Measurements from ENCODE around the gene BORCS6. TPM values are rescaled to one million over a fixed set of nuclear protein-coding genes. Genes with fewer than 3 reads are reported as not detected.
"Not testable (repeated sequence)": the region's sequence is repeated elsewhere in the genome, so short reads cannot be mapped to it uniquely, and the experiment has no call there.

BORCS6 gene
- total RNA-seq: 4.6 TPM

DNA sequence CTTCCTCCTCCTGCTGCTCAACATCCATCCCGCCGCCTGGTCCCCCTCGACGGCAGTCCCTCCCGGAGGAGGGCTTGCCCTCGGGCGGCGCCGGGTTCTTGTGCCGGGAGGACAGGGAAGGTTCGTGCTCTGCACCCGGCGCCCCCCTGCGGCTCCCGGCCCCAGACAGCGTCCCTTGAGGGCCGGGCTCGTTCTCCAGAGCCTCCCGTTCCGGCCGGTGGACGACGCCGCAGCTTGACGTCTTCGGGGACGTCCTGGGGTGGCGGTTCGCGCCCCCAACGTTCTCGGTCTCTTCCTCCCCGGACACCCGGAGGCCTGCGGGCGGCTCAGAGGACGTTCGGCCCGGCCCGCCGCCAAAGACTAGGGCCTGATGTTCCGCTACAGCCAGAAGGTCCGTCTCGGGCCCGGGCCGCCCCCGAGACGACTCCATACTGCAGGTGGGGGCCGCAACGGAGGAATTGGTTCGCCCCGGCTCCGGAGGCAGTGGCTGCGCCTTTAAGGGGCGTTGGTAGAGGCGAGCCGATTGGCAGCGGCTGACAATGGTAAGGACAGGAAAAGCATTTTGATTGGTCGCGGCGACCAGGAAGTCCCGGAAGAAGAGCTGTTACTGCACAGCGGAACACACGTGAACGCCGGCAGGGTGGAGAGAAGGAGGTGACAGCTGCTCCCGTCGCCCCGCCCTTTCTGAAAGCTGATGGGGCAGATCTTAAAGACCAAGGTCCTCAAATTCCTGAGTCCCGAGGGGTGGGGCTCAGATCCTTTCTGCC lies at the start of gene BORCS6:
TSS of gene BORCS6 (minus strand) at position 470 of the 767 bp plus-strand sequence. CDS start at position 430, 40 bp downstream.
- peak; percentile 99 for DNase-seq

DNA sequence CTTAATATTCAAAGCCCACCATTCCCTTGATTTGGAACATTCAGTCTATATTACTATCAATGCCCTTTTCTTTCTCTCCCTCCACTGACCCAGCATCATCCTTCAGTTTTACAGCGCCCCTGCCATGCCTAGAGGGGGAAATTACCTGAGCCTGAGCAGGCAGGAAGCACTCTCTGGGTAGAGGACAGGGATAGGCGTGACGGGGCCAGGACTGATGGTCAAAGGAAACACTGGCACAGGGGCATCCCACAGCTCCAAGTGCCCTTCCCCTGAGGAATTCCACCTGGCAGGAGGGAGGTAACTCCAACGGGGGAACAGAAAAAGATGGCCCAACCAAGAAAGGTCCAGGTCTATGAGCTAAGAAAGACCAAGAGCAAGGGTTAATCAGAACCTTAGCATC lies 47.9 kb upstream of the BORCS6 start:
- DNase-seq: no peak

DNA sequence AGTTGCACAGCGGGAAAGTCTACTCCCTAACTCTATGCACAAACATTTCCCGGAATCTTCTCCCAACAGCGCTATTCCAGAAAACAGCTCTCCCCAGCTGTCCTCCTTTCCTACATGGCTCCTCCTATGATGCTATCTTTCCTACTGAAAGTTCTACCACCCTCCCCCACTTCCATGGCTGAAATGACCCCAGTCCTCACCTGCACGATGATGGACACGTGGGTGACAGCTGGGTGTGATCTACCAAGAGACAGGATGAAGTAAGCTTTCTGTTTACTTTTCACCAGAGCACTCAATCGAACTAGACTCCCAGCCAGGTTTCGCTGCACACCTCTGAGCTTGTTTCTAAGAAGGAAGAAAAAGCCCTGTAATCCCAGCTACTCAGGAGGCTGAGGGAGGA lies 47.2 kb upstream of the BORCS6 start:
- DNase-seq: no peak

DNA sequence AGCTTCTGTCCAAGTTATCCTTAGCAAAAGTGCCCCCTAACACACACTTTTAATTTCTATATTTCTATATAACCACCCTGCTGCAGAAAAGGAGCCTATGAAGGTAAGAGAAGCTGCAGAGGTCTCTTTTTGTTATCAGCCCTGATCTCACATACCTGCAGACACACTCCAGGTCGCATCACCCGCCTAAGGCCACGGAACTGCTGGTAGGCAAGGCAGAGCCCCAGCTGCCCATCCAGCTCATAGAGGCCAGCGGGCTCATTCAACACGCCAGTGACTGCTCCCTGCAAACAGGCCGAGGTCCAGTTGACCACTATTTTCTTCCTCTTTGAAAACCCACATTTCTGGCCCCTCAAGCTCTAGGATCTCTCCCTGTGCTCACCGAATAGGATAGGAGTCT lies 45.7 kb upstream of the BORCS6 start:
- DNase-seq: no peak

DNA sequence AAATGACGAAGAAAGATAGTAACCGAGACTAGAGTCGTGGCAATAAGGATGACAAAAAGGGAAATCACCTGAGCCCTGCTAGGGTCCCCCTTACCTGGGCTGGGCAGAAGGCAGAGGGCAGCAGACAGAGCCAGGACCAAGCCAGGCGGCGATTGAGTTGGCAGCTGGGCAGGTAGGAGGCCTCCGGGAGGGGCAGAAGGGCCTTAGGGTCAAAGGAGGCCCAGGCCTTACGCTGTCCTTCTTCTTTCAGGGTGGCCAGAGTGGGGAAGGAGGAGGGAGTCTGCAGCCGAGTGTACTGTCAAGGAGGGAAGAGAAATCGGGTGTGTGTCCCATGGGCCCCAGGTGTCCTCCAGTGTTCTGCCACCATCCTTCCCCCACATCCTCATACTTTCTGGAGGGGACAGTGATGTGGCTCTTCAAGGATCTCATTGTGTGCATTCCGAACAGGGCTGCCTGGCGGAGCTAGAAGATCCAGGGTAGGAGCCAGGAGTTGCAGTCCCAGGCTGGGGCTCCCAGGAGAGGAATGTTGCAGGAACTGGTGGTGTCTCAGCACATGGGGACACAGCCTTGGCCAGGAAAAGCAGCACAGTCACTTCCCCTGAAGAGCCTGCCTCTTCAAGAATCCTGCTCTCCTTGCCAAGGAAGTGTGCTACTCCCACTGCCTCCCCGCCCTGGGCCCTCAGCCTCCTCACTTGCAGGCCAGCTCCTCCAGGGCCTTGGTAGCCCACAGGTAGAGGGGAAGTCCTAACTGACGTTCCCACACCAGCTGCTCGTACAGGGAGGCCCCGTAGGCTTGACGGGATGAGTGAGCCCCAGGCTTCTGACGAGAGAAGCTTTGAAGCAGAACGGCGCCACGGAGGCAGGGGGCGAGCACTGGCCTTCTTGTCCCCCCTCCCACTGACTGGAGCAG lies 44.6 kb upstream of the BORCS6 start:
- no peak for DNase-seq

DNA sequence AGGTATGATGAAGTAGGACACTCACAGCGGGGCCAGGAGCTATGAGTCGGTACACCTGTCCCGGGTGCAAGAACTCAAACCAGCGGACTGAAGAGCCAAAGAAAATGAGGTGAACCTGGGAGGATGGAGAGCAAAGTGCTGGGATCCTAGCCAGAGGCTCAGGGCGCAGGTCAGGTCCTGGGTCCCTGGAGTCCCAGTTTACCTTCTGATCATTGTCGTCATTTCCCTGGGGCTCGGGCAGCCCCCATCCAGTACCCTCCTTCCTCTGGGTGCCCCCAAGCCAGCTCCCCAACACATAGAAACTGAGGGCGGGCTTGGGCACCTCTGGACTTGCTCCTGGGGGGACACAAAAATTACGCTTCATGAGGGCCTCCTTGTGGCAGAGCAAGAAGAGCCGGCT lies 41.7 kb upstream of the BORCS6 start:
- DNase-seq: no peak

DNA sequence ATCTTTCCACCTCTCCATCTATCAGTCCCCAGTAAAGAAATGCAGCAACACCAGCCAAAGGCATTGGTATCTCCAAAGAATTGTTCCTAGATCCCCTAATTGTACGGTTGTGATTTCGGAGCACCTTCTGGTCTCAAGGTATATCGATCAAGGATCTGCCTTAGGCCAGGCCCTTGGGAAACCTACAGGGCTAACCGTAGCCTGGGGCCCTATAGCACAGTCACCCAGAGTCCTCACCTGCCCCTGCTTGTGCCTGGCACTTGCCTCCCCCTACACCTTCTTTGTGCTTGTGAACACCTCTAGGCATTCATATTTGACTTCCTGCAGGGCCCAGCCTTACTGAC lies 37.2 kb upstream of the BORCS6 start:
- no peak for DNase-seq

DNA sequence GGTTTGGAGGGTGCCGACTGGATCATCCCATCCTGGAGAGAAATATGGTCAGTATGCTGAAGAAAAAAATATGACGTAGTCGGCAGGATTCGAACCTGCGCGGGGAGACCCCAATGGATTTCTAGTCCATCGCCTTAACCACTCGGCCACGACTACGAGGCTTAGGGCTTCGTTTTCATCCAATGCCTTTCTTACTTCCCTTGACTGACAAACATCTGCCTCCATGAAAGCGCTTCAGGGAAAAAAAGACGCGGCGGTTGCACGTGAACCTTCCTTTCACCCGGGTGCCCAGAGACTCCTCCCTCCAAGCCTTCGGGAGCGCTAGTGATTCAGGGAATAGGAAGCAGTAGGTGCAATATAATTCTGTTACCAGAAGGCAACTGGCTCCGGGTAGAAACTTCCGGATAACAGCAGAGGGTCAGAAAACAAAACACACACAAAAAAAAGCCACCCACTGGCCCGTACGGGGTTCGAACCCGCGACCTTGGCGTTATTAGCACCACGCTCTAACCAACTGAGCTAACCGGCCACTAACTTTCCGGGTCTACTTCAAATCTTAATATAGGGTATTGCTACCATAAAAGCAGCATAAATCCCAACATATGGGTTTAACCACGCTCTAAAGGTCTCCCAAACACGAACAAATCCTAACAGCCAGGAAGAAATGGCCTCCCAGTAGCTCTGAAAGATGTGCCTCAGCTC lies 36.7 kb upstream of the BORCS6 start:
- DNase-seq: peak; percentile 91

DNA sequence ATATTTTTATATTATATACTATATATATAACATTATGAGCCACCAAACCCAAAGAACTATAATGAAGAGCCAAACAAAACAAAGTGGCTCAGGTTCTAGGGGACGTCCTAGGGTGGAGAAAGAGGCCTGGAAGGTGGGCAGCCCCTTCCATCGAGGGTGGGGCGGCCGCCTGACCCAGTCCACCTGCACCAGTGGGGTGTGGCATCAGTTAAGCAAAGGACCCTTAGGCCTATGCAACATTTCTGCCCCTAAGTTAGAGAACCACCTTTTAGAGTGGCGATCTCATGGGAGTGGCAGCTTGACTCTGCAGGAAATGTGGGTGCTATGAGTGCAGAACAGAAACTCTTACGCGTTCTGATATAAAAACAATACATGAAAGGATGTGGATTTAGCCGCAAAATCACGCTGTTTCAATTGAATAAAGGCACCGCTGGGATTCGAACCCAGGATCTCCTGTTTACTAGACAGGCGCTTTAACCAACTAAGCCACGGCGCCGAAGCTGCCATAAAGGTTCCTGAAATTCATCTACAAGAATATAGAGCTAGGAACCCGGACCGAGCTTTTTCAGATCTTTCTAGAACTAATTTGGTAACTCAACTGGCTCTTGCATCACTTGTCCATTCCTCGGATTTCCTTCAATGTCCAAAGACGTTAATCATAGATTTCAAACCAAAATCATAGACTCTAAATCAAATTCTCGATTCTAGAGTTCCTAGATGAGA lies 36.0 kb upstream of the BORCS6 start:
- DNase-seq: peak; percentile 50

DNA sequence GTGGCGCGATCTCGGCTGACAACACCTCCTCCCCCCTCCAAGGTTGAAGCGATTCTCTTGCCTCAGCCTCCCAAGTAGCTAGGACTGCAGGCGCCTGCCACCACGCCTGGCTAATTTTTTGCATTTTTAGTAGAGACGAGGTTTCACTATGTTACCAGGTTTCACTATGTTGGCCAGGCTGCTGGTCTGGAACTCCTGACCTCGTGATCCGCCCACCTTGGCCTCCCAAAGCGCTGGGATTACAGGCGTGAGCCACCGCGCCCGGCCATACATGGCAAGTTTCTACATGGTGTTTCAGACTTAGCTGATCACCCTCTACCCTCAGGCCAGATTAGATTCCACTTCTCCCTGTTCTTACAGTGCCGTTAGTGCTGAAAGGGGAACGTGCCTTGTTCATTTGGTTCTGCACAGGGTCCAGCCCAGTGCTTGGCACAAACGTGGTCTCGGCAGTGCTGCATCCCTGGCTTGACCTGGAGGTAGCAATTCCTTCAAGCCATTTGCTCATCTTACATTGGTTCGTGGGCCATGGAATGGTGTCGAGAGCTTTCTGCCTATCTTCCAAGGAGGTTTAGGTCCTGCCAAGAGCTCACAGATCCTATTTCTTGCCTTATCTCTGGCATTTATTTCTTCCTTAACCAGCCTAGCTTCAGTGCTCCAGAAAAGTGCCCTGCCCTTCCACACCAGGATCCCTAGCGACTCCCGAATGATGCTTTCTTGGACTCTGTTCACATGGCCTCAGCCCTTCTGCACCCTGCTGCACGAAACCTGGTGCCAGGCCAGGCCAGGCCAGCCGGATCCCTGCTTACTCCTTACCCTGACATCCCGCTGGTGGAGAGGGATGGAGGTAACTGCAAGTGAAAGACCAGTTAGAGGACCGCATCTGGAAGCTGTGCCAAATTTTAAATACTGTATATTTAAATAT lies 35.2 kb upstream of the BORCS6 start:
- no peak for DNase-seq

DNA sequence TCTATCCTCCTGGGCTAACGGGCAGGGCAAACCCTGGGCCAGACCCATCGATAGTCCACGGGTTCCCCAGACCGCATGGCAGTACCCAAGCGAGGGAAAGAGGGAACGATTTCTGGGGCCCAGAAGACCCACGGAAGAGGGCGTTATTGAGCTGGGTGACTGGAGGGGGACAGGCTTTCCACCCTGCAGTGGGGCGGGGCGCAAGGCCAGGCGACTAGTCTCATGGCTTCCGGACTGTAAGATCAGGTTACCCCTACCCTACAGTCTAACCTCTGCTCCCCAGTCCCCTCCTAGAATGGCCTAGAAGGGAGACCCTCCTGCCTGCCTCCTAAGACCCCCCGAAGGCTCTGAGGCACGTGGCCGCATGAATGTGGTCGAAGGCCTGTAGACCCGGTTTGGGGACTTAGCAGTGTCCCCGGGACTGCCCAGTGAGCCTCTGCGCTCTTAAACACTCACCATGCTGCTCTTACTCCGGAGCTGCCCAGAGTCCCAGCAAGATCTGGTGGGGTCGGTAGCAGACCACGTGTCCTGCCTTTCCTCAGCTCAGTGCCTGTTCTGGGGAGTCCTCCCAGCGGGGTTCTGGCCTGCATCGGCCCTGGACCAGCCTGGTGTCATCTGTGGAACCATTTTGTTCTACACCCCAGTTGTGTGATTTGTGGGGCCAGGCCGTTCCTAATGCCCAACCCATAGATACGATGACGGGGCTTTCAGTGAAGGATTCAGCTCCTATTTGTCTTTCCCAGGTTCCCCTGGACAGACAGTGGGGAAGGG lies 33.6 kb upstream of the BORCS6 start:
- no peak for DNase-seq

DNA sequence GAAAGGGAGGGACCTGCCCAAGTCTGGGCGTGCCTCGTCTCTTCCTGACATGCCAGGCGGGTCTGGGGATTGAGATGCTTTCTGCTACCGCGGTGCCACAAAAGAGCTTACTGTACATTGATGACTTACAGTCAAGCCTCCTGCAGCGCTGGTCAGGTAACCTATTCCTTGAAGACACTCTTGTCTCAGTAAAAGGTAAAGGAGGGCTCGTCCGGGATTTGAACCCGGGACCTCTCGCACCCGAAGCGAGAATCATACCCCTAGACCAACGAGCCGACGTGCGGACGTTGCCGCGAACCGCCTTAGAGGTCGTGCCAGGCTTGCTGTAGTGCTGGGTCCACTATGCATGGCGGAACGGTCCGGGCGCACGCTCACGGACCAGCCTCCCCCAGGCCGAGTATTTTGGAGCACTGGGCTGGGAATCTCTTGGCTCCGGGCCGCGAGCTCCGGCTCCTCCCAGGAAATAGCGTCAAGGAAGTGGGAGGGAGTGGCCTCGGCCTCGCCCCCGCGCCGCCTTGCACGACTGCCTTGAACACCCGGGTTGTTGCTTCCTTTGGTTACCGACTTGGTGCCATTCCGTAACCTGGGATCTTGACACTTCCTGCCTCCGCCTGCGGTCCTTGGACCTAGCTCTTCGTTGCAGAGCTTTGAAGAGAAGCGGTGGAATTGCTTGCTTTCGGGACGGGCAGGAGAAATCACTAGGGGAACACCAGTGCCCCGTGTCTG lies 32.8 kb upstream of the BORCS6 start:
- DNase-seq: peak; percentile 90

DNA sequence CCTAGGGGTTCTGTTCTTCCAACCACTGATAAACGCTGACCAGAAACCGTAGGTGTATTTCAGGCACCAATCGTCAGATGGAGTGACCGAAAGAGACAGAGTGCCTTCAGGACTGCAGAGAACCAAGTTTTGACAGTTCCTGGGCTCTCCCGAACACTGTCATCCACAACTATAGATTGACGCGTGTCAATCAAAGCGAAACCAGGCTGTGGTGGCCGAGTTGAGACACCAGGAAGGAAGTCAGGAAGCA lies 32.3 kb upstream of the BORCS6 start:
- DNase-seq: no peak

DNA sequence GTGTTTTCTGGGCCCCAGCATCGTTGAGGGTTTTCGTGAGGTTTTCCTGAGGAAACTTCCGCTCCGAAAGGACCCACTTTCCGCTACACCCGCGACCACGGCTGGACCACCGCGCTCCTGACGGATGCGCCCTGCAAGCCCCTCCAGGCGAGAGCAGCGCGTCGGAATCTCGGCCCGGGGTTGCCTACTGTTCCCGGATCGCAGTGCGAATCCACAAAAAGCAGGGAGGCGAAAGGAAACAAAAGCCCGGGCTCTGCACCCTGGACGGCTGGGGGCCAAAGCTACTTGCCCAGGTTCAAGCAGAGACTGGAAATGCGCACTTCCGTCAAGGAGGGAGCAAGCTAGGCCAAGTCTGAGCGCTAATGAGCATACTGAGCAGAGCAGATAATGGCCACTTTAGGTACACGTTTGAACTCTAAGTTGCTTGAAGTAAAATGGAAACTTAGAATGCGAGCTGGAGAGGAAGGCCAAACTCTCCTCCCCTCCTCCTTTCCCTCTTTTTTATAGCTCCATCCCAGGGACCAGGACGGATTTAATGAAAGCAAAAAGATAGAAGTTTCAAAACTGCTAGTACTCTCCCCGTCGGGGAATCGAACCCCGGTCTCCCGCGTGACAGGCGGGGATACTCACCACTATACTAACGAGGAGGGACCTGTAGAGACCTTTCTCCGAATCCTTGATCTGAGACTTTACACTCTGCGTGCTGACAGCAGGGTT lies 31.8 kb upstream of the BORCS6 start:
- peak; percentile 93 for DNase-seq

DNA sequence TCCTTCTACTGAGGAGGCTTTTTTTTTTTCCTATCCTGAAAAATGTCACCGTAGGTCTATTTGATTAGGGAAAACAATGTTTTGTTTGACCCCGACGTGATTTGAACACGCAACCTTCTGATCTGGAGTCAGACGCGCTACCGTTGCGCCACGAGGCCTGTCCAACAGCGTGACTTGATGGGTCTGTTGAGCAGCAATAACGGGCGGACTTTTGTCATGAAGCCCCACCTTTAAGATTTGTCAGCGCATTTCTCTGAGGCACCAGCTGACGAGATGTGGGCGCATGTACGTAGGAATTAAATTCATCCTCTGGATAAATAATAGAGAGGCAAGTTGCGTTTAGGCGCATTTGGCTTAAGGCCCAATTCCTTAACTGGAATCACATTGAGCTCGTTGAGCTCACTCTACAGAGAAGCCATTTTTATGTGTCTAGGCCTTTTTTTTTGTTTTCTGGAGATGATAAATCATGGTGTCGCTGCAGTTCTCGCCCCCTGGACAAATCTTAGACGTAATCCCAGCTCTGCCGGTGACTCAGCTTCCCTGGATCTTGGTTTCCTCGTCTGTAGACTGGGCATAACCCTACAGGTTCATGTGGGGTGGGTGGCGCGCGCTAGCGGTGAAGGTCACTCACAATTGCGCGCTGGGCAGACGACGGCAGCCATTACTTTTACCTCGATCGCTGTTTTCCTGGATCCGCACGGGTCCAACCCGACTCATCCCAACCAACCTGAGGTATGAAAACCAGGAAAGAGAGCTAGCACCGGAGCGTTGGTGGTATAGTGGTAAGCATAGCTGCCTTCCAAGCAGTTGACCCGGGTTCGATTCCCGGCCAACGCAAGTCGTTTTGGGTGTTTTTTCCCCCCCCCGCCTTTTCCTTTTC lies 31.0 kb upstream of the BORCS6 start:
- peak; percentile 91 for DNase-seq

DNA sequence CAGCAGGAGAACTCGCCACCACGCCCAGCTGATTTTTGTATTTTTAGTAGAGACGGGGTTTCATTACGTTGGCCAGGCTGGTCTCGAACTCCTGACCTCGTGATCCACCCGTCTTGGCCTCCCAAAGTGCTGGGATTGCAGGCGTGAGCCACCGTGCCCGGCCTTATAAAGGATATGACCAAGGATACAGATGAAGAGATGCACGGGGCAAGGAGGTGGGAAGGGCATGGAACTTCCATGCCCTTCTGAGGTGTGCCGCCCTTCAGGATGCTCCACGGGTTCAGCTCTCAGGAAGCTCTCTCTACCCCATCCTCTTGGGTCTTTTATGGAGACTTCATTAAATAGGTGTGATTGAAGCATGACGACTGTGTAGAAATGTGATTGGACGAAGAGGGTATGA lies 24.0 kb upstream of the BORCS6 start:
- DNase-seq: not testable (repeated sequence)

DNA sequence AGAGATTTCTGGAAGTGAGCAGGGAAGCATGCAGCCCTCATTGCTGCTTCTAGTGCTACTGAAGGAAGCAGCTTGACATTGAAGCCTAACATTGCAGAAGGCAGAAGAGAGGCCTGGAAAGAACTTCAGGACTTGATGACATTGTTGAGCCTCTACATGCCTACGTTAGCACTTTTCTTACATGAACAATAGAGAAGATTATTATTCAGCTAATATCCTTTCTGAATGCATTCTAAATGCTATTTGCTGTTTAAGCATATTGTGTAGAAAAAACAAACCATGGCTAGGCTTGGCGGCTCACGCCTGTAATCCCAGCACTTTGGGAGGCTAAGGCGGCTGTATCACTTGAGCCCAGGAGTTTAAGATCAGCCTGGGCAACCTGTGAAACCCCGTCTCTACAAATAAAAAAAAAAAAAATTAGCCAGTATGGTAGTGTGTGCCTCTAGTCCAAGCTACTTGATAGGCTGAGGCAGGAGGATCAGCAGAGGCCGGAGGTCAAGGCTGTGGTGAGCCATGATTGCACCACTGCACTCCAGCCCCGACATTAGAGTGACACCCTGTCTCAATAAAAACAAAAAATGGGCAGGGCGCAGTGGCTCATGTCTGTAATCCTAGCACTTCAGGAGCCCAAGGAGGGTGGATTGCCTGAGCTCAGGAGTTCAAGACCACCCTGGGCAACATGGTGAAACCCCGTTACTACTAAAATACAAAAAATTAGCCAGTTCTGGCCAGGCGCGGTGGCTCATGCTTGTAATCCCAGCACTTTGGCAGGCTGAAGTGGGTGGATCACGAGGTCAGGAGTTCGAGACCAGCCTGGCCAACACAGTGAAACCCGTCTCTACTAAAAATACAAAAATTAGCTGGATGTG lies 22.6 kb upstream of the BORCS6 start:
- no peak for DNase-seq

Data from skin of body (tissue), 2 donors.